Stimulated activated CD8-positive, alpha-beta memory T cell treated with anti-CD3 and anti-CD28 coated beads, Interleukin-7, amount 100 ng/mL, for 4 hours (primary cell): ENCODE measurements around the gene FHIT.

Source experiments
- DNase-seq, 2 donors: peaks; one replicate each; pipeline ENCODE4 v3.0.0-alpha.2; 2020; ENCODE audit warnings: low read depth in 2 of 2

Gene FHIT

GRCh38 chr3:60630953-60631352 is 620.3 kb downstream of the FHIT start:
- DNase-seq: no peak

GRCh38 chr3:60629816-60630215 is 621.4 kb downstream of the FHIT start:
- no peak for DNase-seq

GRCh38 chr3:60622349-60622748 is 628.9 kb downstream of the FHIT start:
- no peak for DNase-seq

GRCh38 chr3:60617188-60617587 is 634.1 kb downstream of the FHIT start:
- DNase-seq: no peak

GRCh38 chr3:60613769-60614303 is 637.4 kb downstream of the FHIT start:
- DNase-seq: no peak

GRCh38 chr3:60610441-60611112 is 640.7 kb downstream of the FHIT start:
- DNase-seq: no peak

GRCh38 chr3:60609446-60609845 is 641.8 kb downstream of the FHIT start:
- no peak for DNase-seq

- DNase-seq: no peak
These were observed 647.4 kb downstream of the FHIT start for GRCh38 chr3:60603860-60604259.

GRCh38 chr3:60600848-60601247 is 650.4 kb downstream of the FHIT start:
- no peak for DNase-seq

GRCh38 chr3:60599586-60599985 is 651.7 kb downstream of the FHIT start:
- DNase-seq: no peak

GRCh38 chr3:60598671-60599070 is 652.6 kb downstream of the FHIT start:
- DNase-seq: no peak

- DNase-seq: no peak
These were observed 657.2 kb downstream of the FHIT start for GRCh38 chr3:60594025-60594424.

- DNase-seq: no peak
These were observed 660.0 kb downstream of the FHIT start for GRCh38 chr3:60591267-60591666.

- DNase-seq: peak in 1 of 2 donors; percentile 1
These were observed 662.4 kb downstream of the FHIT start for GRCh38 chr3:60588806-60589205.

GRCh38 chr3:60585918-60586317 is 665.3 kb downstream of the FHIT start:
- no peak for DNase-seq

GRCh38 chr3:60584250-60584649 is 667.0 kb downstream of the FHIT start:
- no peak for DNase-seq

GRCh38 chr3:60582288-60582687 is 669.0 kb downstream of the FHIT start:
- no peak for DNase-seq

GRCh38 chr3:60580809-60581208 is 670.4 kb downstream of the FHIT start:
- DNase-seq: no peak

GRCh38 chr3:60579734-60580133 is 671.5 kb downstream of the FHIT start:
- DNase-seq: no peak

GRCh38 chr3:60578936-60579335 is 672.3 kb downstream of the FHIT start:
- no peak for DNase-seq

GRCh38 chr3:60577601-60578000 is 673.7 kb downstream of the FHIT start:
- DNase-seq: no peak

GRCh38 chr3:60575718-60576272 is 675.5 kb downstream of the FHIT start:
- no peak for DNase-seq

- no peak for DNase-seq
These were observed 677.0 kb downstream of the FHIT start for GRCh38 chr3:60574046-60574769.
